Endothelial cell of umbilical vein (primary cell): ENCODE results near the gene BTBD17. TPM values are rescaled to one million over a fixed set of nuclear protein-coding genes. Genes with fewer than 3 reads are reported as not detected.

ENCODE experiments used
- BruUV-seq: library from RNA; stranded (reverse); fragments of 400-500 nt; replicated peaks from 2 replicates; lab custom pipeline; 2021; lab: Mats Ljungman, UMichigan
- CTCF ChIA-PET: fragments of 300-600, 350-600 bp; sonication (Branson Sonifier 250); formaldehyde crosslinking; loops from one replicate; lab custom pipeline; 2021; ENCODE audit warnings: antibody characterized with exemption, inconsistent platforms; lab: Charles Lee
- POLR2A ChIA-PET: fragments of 300-600, 350-600 bp; sonication (Branson Sonifier 250); formaldehyde crosslinking; loops from one replicate; lab custom pipeline; 2021; ENCODE audit warnings: antibody characterized with exemption, inconsistent platforms; lab: Charles Lee
- DNase-seq: peaks from one replicate; pipeline ENCODE4 v3.0.0-alpha.2; 2011; ENCODE audit warnings: low read depth, low spot score
- FAIRE-seq: peaks from 2 replicates; lab custom pipeline; 2011; peaks lifted over from hg19 to GRCh38; lab: Jason Lieb, UNC
- H2AFZ ChIP-seq: 2 replicates; pipeline ENCODE4 v1.6.0; 2012; ENCODE audit warnings: low read depth, low read length, control low read depth, inconsistent platforms
- H3K27ac ChIP-seq: 2 replicates; pipeline ENCODE4 v1.5.1; 2011; ENCODE audit warnings: low read depth, mild to moderate bottlenecking, control low read depth, low read length, moderate library complexity; ENCODE audit not compliant: insufficient read depth
- H3K27me3 ChIP-seq, 2 experiments: 2 replicates each; pipeline versions ENCODE4 v1.6.0 to v1.6.1; 2011; ENCODE audit warnings: low read length in 2 of 2, mixed read lengths in 1 of 2; ENCODE audit not compliant: control insufficient read depth in 2 of 2, insufficient read depth in 2 of 2
- H3K36me3 ChIP-seq, 2 experiments: 2 replicates in 1 of 2; 3 replicates in 1 of 2; pipeline ENCODE4 v1.5.1; 2011; ENCODE audit warnings: low read length in 2 of 2, mild to moderate bottlenecking in 1 of 2, moderate library complexity in 1 of 2; ENCODE audit not compliant: control insufficient read depth in 2 of 2, insufficient read depth in 2 of 2; ENCODE audit errors: extremely low read depth in 1 of 2
- H3K4me1 ChIP-seq: 3 replicates; pipeline ENCODE4 v1.5.1; 2011; ENCODE audit warnings: mild to moderate bottlenecking, low read length; ENCODE audit not compliant: control insufficient read depth, insufficient read depth; ENCODE audit errors: extremely low read depth
- H3K4me2 ChIP-seq: 2 replicates; pipeline ENCODE4 v1.6.1; 2011; ENCODE audit warnings: low read length, control low read depth, mixed read lengths; ENCODE audit not compliant: insufficient read depth
- H3K4me3 ChIP-seq, 3 experiments: fragments of 200-600 bp in 1 of 3; sonication (generic), shearing (Covaris generic) in 1 of 3; replicated peaks in 1 of 3; 2 replicates each; pipeline ENCODE4 v1.5.1; 2011 to 2016; ENCODE audit warnings: control low read depth in 3 of 3, low read length in 3 of 3, mild to moderate bottlenecking in 2 of 3, inconsistent platforms in 1 of 3, low read depth in 1 of 3, moderate library complexity in 1 of 3; ENCODE audit not compliant: insufficient read depth in 1 of 3
- H3K79me2 ChIP-seq: 2 replicates; pipeline ENCODE4 v1.6.0; 2012; ENCODE audit warnings: low read length, inconsistent platforms; ENCODE audit not compliant: control insufficient read depth, insufficient read depth
- H3K9ac ChIP-seq: replicated peaks from 2 replicates; pipeline ENCODE3; 2011; ENCODE audit warnings: low read length, control low read depth; ENCODE audit not compliant: insufficient read depth; ENCODE audit errors: extremely low read depth
- H3K9me1 ChIP-seq: replicated peaks from 3 replicates; pipeline ENCODE4 v1.6.0; 2011; ENCODE audit warnings: mild to moderate bottlenecking, low read length; ENCODE audit not compliant: control insufficient read depth, insufficient read depth; ENCODE audit errors: extremely low read depth
- H3K9me3 ChIP-seq: replicated peaks from 2 replicates; pipeline ENCODE4 v1.5.1; 2012; ENCODE audit warnings: low read length, inconsistent platforms; ENCODE audit not compliant: control insufficient read depth, insufficient read depth
- H4K20me1 ChIP-seq: replicated peaks from 2 replicates; pipeline ENCODE3; 2011; ENCODE audit warnings: mild to moderate bottlenecking, low read length; ENCODE audit not compliant: control insufficient read depth, insufficient read depth; ENCODE audit errors: extremely low read depth
- CTCF ChIP-seq, 2 donors: IDR thresholded peaks; 1 replicate in 1 of 2; 2 replicates in 1 of 2; pipeline ENCODE4 v1.5.1; 2011; ENCODE audit warnings: low read length in 2 of 2, mild to moderate bottlenecking in 2 of 2, moderate library complexity in 2 of 2, control low read depth in 1 of 2, inconsistent platforms in 1 of 2, low read depth in 1 of 2; ENCODE audit not compliant: insufficient read depth in 1 of 2; ENCODE audit errors: extremely low read depth in 1 of 2
- EZH2 ChIP-seq: IDR thresholded peaks from 2 replicates; pipeline ENCODE4 v1.6.1; 2012; ENCODE audit warnings: borderline replicate concordance, low read depth, mild to moderate bottlenecking, moderate library complexity, low read length, inconsistent platforms; ENCODE audit not compliant: severe bottlenecking
- FOS ChIP-seq: IDR thresholded peaks from 2 replicates; pipeline ENCODE4 v1.6.1; 2011; ENCODE audit warnings: mild to moderate bottlenecking, low read length, moderate library complexity, borderline replicate concordance; ENCODE audit not compliant: insufficient read depth
- GATA2 ChIP-seq: IDR thresholded peaks from 2 replicates; pipeline ENCODE4 v1.7.0; 2011; ENCODE audit warnings: low read depth, mild to moderate bottlenecking, moderate library complexity, mixed read lengths, low read length; ENCODE audit not compliant: insufficient read length, insufficient read depth
- JUN ChIP-seq: IDR thresholded peaks from 2 replicates; pipeline ENCODE4 v1.6.1; 2011; ENCODE audit warnings: borderline replicate concordance, low read depth; ENCODE audit not compliant: insufficient read length, insufficient read depth
- MAX ChIP-seq: IDR thresholded peaks from 2 replicates; pipeline ENCODE4 v1.6.1; 2011; ENCODE audit not compliant: insufficient read depth, insufficient read length
- MYC ChIP-seq: IDR thresholded peaks from one replicate; pipeline ENCODE4 v1.6.1; 2011; ENCODE audit warnings: mild to moderate bottlenecking, low read depth, low read length
- POLR2A ChIP-seq: IDR thresholded peaks from 2 replicates; pipeline ENCODE4 v1.6.1; 2012; ENCODE audit warnings: low read depth, mild to moderate bottlenecking, control low read depth, low read length
- POLR2AphosphoS5 ChIP-seq: IDR thresholded peaks from 2 replicates; pipeline ENCODE4 v1.6.1; 2012; ENCODE audit warnings: low read depth, mild to moderate bottlenecking, control low read depth, low read length, moderate library complexity; ENCODE audit not compliant: insufficient read depth
- dilution Hi-C: fragments of 300-500 bp; cut with MboI; formaldehyde crosslinking; loops from one replicate; pipeline ENCODE4 v1.15.0; 2019; ENCODE audit warnings: low sequenced_read_pairs; ENCODE audit not compliant: extremely low pct_ligation_motif_present
- intact Hi-C: fragments of 100-400 bp; cut with micrococcal nuclease; formaldehyde crosslinking; loops from one replicate; pipeline ENCODE4 v1.10.0; 2022
- polyA plus RNA-seq, 4 experiments: library from polyadenylated mRNA; depleted of rRNA in 3 of 4; stranded (reverse) in 3 of 4; unstranded in 1 of 4; fragments of >200 nt; gene quantifications; 2 replicates each; pipeline versions ENCODE4 v1.2.1 to v1.2.3, GENCODE V29; 2011 to 2012; ENCODE audit warnings: missing spikeins in 1 of 4
- total RNA-seq: library from RNA; stranded (reverse); gene quantifications from 2 replicates; pipeline ENCODE4 v1.2.3, GENCODE V29; 2021

The BTBD17 gene
- total and polyA plus RNA-seq, 2 donors (not counting 3 experiments of a cell fraction or from before 2014, with no cell fraction given) = not detected

- dilution Hi-C loops = no loop called here
- ChIA-PET POLR2A (no interaction called here), CTCF (interaction anchor here (1.5 kb wide), 1 partner anchor 30 kb away, joined by 6 read pairs; no protein-coding TSS in a partner anchor)
- FAIRE-seq = no peak
- H3K79me2 ChIP-seq = no peaks in the 10 kb centered on the region
- no peaks in the 10 kb centered on the region for H3K9me1 ChIP-seq
- no peaks in the 10 kb centered on the region for H3K4me1 ChIP-seq
- H3K4me3 ChIP-seq = no peak overlapping the region
- H3K9me3 ChIP-seq = no peaks in the 10 kb centered on the region
- H3K4me2 ChIP-seq = no peak overlapping the region
- DNase-seq = no peak
- no peak overlapping the region for H2AFZ ChIP-seq
- intact Hi-C loops = no loop called here
- no peak for TF ChIP-seq CTCF (IDR thresholded peaks at IDR 0.05; ENCODE audit: extremely low read depth in 1 of 2, insufficient read depth in 1 of 2, low read depth in 1 of 2, low read length in 2 of 2)
- no peak for TF ChIP-seq MYC
- no peak for TF ChIP-seq MAX
- TF ChIP-seq POLR2A = no peak
- TF ChIP-seq GATA2 = no peak
- TF ChIP-seq JUN = no peak
- no peak for TF ChIP-seq POLR2AphosphoS5
- no peak for TF ChIP-seq FOS
- no peak for TF ChIP-seq EZH2
- H4K20me1 ChIP-seq = no peaks in the 10 kb centered on the region
- no TSS peak for BruUV-seq
- H3K9ac ChIP-seq = no peak overlapping the region
- no peaks in the 10 kb centered on the region for H3K27me3 ChIP-seq
- no peak overlapping the region for H3K27ac ChIP-seq
- H3K36me3 ChIP-seq = no peaks in the 10 kb centered on the region
These were observed 23.7 kb downstream of the BTBD17 start for GRCh38 chr17:74337834-74338500.
